Body of pancreas (tissue), 4 donors: Measurements from ENCODE around the gene PRMT7. TPM values are rescaled to one million over a fixed set of nuclear protein-coding genes. Genes with fewer than 3 reads are reported as not detected.

Experiments used
- ATAC-seq: fragments of 150-250 bp; one replicate; pipeline ENCODE4 v1.9.1; 2016
- DNase-seq, 4 donors: peaks; one replicate each; pipeline ENCODE4 v3.0.0-alpha.2; 2019
- H3K27ac ChIP-seq, 4 donors: fragments of 200-600 bp; sonication (generic); 1 replicate in 3 of 4; 2 replicates in 1 of 4; pipeline versions ENCODE4 v1.5.1 to v1.6.1; 2016 to 2019; ENCODE audit warnings: mild to moderate bottlenecking in 1 of 4, mixed read lengths in 1 of 4, moderate library complexity in 1 of 4
- H3K27me3 ChIP-seq, 2 donors: fragments of 200-600 bp; sonication (generic); one replicate each; pipeline ENCODE4 v1.6.0; 2016; ENCODE audit warnings: mild to moderate bottlenecking in 1 of 2
- H3K36me3 ChIP-seq, 2 donors: fragments of 200-600 bp; sonication (generic); replicated peaks in 1 of 2; 2 replicates each; pipeline ENCODE4 v1.5.1; 2016; ENCODE audit warnings: low read depth in 2 of 2; ENCODE audit not compliant: insufficient read depth in 1 of 2
- H3K4me1 ChIP-seq: fragments of 200-600 bp; sonication (generic); one replicate; pipeline ENCODE4 v1.6.0; 2016
- H3K4me3 ChIP-seq, 2 donors: fragments of 200-600 bp; sonication (generic); 1 replicate in 1 of 2; 2 replicates in 1 of 2; pipeline ENCODE4 v1.5.1; 2016 to 2019
- H3K9me3 ChIP-seq, 3 donors: fragments of 200-600 bp; sonication (generic); 1 replicate in 2 of 3; 2 replicates in 1 of 3; pipeline ENCODE4 v1.5.1; 2016
- POLR2A ChIP-seq, 3 donors: fragments of 450-650 bp; IDR thresholded peaks; one replicate each; pipeline ENCODE4 v1.6.1; 2016; ENCODE audit warnings: antibody characterized with exemption in 3 of 3, mild to moderate bottlenecking in 2 of 3
- WGBS, 2 donors: methylation state at CpG; one replicate each; pipeline ENCODE4 v1.1.5; 2017; 5-methylcytosine and 5-hydroxymethylcytosine counted together
- intact Hi-C: fragments of 100-400 bp; cut with DNase I; formaldehyde crosslinking; loops from one replicate; pipeline ENCODE4 v1.15.1; 2023
- total RNA-seq, 2 donors: library from RNA; depleted of rRNA; stranded (reverse); fragments of >200 nt; gene quantifications; one replicate each; pipeline ENCODE4 v1.1.0, GENCODE V29; 2016
- TF ChIP-seq, protein P1 (sequence below), 7 experiments: fragments of 450-650 bp in 4 of 7; fragments of 200-600 bp in 3 of 7; sonication (generic) in 3 of 7; IDR thresholded peaks; one replicate each; pipeline ENCODE4 v1.5.1; 2016 to 2019; ENCODE audit warnings: antibody characterized with exemption in 7 of 7

The PRMT7 gene, protein sequence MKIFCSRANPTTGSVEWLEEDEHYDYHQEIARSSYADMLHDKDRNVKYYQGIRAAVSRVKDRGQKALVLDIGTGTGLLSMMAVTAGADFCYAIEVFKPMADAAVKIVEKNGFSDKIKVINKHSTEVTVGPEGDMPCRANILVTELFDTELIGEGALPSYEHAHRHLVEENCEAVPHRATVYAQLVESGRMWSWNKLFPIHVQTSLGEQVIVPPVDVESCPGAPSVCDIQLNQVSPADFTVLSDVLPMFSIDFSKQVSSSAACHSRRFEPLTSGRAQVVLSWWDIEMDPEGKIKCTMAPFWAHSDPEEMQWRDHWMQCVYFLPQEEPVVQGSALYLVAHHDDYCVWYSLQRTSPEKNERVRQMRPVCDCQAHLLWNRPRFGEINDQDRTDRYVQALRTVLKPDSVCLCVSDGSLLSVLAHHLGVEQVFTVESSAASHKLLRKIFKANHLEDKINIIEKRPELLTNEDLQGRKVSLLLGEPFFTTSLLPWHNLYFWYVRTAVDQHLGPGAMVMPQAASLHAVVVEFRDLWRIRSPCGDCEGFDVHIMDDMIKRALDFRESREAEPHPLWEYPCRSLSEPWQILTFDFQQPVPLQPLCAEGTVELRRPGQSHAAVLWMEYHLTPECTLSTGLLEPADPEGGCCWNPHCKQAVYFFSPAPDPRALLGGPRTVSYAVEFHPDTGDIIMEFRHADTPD
- 10 to 100 TPM; 27.4 to 35.8 TPM for total RNA-seq

DNA sequence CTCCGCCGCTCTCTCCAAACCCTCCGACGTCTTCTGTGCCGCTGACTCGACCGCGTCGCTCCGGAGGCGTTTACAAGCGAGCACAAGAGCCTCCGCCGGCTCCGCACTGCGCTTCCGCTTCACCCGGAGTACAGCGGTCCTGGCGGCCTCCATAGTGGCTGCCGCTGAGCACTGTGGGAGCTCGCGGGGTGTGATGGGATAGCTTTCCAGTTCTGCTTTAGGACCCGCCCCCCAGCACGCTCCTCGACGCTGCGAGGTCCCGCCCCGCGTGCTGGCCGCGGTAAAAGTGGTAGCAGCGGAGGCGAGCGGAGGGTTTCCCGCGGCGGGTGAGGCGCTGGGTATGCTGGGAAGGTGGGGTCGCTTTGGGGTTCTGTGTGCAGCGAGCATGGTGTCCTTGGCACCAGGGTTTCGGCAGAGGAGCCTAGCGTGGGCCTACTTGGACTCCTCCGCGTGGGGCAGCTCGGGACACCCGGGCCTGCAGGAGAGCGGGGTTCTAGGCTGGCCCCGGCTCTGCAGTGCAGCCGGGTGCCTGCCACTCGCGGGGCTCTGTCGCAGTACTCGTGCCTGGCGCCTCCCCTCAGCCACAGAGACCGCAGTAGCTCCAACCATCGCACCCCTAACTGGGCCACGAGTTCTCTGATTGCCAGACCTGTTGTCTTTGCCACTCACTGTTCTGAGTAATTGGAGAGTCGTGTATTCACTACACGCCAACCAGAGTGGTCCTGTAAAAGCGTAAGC lies at the start of gene PRMT7, which contains the start of gene SLC7A6OS:
Gene PRMT7, plus strand, starts transcription at position 246 of the 738 bp plus-strand sequence. CDS start 4,961 bp downstream, outside the sequence.
Gene SLC7A6OS, minus strand, starts transcription at position 173 of the 738 bp plus-strand sequence. Its CDS starts 20 bp downstream, at position 153.
- peak; percentile 40 to 86 (median 85) for TF ChIP-seq POLR2A (IDR thresholded peaks at IDR 0.05)
- TF ChIP-seq, protein P1, sequence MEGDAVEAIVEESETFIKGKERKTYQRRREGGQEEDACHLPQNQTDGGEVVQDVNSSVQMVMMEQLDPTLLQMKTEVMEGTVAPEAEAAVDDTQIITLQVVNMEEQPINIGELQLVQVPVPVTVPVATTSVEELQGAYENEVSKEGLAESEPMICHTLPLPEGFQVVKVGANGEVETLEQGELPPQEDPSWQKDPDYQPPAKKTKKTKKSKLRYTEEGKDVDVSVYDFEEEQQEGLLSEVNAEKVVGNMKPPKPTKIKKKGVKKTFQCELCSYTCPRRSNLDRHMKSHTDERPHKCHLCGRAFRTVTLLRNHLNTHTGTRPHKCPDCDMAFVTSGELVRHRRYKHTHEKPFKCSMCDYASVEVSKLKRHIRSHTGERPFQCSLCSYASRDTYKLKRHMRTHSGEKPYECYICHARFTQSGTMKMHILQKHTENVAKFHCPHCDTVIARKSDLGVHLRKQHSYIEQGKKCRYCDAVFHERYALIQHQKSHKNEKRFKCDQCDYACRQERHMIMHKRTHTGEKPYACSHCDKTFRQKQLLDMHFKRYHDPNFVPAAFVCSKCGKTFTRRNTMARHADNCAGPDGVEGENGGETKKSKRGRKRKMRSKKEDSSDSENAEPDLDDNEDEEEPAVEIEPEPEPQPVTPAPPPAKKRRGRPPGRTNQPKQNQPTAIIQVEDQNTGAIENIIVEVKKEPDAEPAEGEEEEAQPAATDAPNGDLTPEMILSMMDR (IDR thresholded peaks at IDR 0.05), result peak in 4 of 7 experiments; percentile 0 to 55 (median 31)
- intact Hi-C loops, result no loop called here
- peaks cover 0 to 3% of the 10 kb centered on the region in 2 donors for H3K36me3 ChIP-seq
- H3K4me3 ChIP-seq, result peak within 1 kb of the TSS; percentile 46 to 84
- H3K9me3 ChIP-seq, result no peaks in the 10 kb centered on the region
- ATAC-seq (peak; percentile 100), DNase-seq (peak; percentile 87 to 96 (median 90))
- peak within 1 kb of the TSS; percentile 30 to 84 (median 68) for H3K27ac ChIP-seq
- WGBS, 2 donors, result 0% methylated on average over 3 to 58 of the region's 62 CpGs
- peaks cover 24% of the 10 kb centered on the region for H3K4me1 ChIP-seq
- no peaks in the 10 kb centered on the region for H3K27me3 ChIP-seq

DNA sequence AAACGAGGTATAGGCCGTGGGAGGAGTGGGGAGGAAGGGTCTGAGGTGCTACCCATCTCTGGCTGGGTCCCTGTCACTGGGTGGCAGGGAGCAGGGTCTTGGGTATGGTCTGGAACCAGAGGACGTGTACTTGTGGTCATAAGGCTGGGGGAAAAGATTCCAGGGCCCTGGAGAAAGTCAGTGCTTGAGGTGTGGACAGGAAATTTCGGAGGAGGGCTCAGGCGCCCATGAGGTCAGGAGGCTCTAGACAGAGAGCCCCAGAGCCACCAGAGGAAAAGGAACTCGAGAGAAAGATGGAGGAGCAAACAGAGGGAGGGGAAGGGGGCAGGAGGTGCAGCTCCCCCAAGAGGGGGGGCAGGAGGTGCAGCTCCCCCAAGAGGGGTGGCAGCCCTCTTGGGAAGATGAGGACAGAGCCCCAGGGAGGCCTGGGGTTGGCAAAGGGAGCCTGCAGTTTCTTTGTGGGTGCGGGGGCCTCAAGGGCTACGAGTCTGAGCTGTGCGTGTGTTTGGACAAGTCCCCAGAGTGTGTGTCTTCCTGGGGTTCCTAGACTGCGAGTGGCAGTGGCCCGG lies 47.2 kb upstream of the PRMT7 start:
- Histone ChIP-seq H3K4me1 (peaks cover 17% of the 10 kb centered on the region), H3K4me3 (peak overlapping the region; percentile 28 to 64), H3K27me3 (no peaks in the 10 kb centered on the region), H3K27ac (peak overlapping the region; percentile 39 to 84 (median 72)), H3K9me3 (no peaks in the 10 kb centered on the region), H3K36me3 (no peaks in the 10 kb centered on the region)
- 38 to 53% methylated on average over 7 to 11 of the region's 11 CpGs for WGBS, 2 donors
- intact Hi-C loops, result loop anchor here (5.0 kb wide), 1 partner anchor 64 kb away; no protein-coding TSS in a partner anchor
- TF ChIP-seq, protein P1 (IDR thresholded peaks at IDR 0.05), result no peak
- TF ChIP-seq POLR2A (IDR thresholded peaks at IDR 0.05), result no peak
- DNase-seq (no peak), ATAC-seq (no peak)

DNA sequence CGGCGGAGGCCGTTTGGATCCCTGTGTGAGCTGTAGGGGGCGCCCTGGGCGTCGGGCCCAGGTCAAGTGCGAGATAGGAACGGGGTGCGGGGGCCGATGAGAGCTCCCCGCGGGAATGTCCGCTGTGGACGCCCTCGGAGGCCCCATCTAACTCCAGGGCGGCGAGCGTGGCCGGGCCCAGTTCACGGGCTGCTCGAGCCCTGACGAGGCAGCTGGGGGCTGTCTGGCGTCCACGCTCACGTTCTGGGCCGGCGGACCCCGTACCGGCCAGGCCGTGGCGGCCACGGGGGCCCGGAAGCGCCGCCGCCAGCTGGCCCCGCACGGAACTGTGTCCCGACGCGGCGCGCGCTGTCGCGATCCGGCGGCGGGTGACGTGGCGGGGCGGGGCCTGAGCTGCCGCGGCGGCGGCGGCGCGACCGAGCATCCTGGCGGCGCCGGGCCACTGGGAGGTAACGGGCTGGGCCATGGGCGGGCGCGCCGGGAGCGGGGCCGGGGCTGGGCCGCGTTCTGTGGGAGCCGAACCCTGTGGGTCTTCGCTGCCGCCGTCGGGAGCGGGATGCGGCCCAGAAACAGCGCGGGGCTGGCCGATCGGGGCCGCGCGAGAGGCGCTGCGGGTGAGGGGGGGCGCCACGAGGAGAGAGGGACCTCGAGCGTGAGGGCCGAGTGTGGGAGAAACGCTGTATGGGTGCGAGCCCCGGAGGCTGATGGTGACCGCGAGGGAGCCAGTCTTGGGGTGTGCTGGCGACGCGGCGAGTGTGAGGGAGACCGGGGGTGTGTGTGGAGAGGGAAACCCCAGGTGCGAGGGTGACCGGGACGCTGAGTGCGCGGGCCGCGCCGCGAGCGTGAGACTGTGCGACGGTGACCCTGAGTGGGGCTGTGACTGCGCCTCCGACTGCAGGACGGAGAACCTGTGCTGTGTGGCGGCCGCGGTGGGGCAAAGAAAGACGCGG lies 46.4 kb upstream of the PRMT7 start, which contains the start of gene SLC7A6:
Gene SLC7A6, plus strand, starts transcription at position 399 of the 950 bp plus-strand sequence. CDS start 10,201 bp downstream, outside the sequence.
- Histone ChIP-seq H3K4me1 (peaks cover 17% of the 10 kb centered on the region), H3K4me3 (peak within 1 kb of the TSS; percentile 34 to 64)

More for the DNA sequence above, 46.4 kb upstream of the PRMT7 start, which contains the start of gene SLC7A6:
- ATAC-seq (peak; percentile 83), DNase-seq (peak; percentile 65 to 77 (median 68))
- Histone ChIP-seq H3K27ac (peak within 1 kb of the TSS; percentile 59 to 84 (median 72)), H3K27me3 (no peaks in the 10 kb centered on the region), H3K36me3 (no peaks in the 10 kb centered on the region), H3K9me3 (no peaks in the 10 kb centered on the region)
- 0% methylated on average over 15 to 62 of the region's 123 CpGs for WGBS, 2 donors
- TF ChIP-seq POLR2A (IDR thresholded peaks at IDR 0.05), result peak in 2 of 3 donors; percentile 8 to 24
- TF ChIP-seq, protein P1 (IDR thresholded peaks at IDR 0.05), result peak; percentile 45 to 70 (median 61)
- intact Hi-C loops, result loop anchor here (5.0 kb wide), 1 partner anchor 63 kb away; no protein-coding TSS in a partner anchor
